Endothelial cell of hepatic sinusoid (primary cell): ENCODE results near the gene CD1C.
"Not testable (repeated sequence)": the region's sequence is repeated elsewhere in the genome, so short reads cannot be mapped to it uniquely, and the experiment has no call there.

ENCODE experiments used
- in situ Hi-C: cut with HindIII; loops from 2 replicates; pipeline ENCODE4 v1.10.0; 2017; ENCODE audit warnings: low sequenced_read_pairs

Gene CD1C

GRCh38 chr1:158289811-158290210 lies at the start of gene CD1C:
CD1C (plus strand) TSS chr1:158289923; CDS start chr1:158290065, 142 bp downstream.
- in situ Hi-C loops = no loop called here

GRCh38 chr1:158246650-158247049 lies 43.1 kb upstream of the CD1C start:
- in situ Hi-C loops = no loop called here

- in situ Hi-C loops = no loop called here
These were observed 41.6 kb upstream of the CD1C start for GRCh38 chr1:158248118-158248517.

GRCh38 chr1:158248771-158249170 lies 41.0 kb upstream of the CD1C start:
- in situ Hi-C loops = no loop called here

- in situ Hi-C loops = no loop called here
These were observed 40.1 kb upstream of the CD1C start for GRCh38 chr1:158249646-158250045.

GRCh38 chr1:158251163-158251562 lies 38.6 kb upstream of the CD1C start:
- in situ Hi-C loops = no loop called here

GRCh38 chr1:158255656-158256055 lies 34.1 kb upstream of the CD1C start:
- in situ Hi-C loops = no loop called here

GRCh38 chr1:158256747-158257146 lies 33.0 kb upstream of the CD1C start:
- in situ Hi-C loops = not testable (repeated sequence)

- in situ Hi-C loops = no loop called here
These were observed 31.8 kb upstream of the CD1C start for GRCh38 chr1:158257888-158258287.

GRCh38 chr1:158259117-158259516 lies 30.6 kb upstream of the CD1C start:
- in situ Hi-C loops = no loop called here

GRCh38 chr1:158272681-158273080 lies 17.0 kb upstream of the CD1C start:
- in situ Hi-C loops = no loop called here

- in situ Hi-C loops = no loop called here
These were observed 14.9 kb upstream of the CD1C start for GRCh38 chr1:158274797-158275196.

- in situ Hi-C loops = not testable (repeated sequence)
These were observed 7.3 kb upstream of the CD1C start for GRCh38 chr1:158282421-158282820.

GRCh38 chr1:158283965-158284364 lies 5.8 kb upstream of the CD1C start:
- in situ Hi-C loops = no loop called here

- in situ Hi-C loops = no loop called here
These were observed 3.9 kb upstream of the CD1C start for GRCh38 chr1:158285756-158286241.

- in situ Hi-C loops = no loop called here
These were observed 3.2 kb upstream of the CD1C start for GRCh38 chr1:158286487-158286886.

- in situ Hi-C loops = no loop called here
These were observed 2.8 kb upstream of the CD1C start for GRCh38 chr1:158286941-158287346.

GRCh38 chr1:158290321-158290844 lies 660 bp downstream of the CD1C start:
- in situ Hi-C loops = no loop called here

GRCh38 chr1:158295791-158296190 lies 6.1 kb downstream of the CD1C start:
- in situ Hi-C loops = no loop called here

- in situ Hi-C loops = no loop called here
These were observed 20.9 kb downstream of the CD1C start for GRCh38 chr1:158310623-158311022.

GRCh38 chr1:158311066-158311465 lies 21.3 kb downstream of the CD1C start:
- in situ Hi-C loops = no loop called here

GRCh38 chr1:158323866-158324265 lies 34.1 kb downstream of the CD1C start:
- in situ Hi-C loops = no loop called here

GRCh38 chr1:158324395-158324794 lies 34.7 kb downstream of the CD1C start:
- in situ Hi-C loops = no loop called here
